Liver (tissue), 9 donors: ENCODE results near the gene UTF1. TPM values are rescaled to one million over a fixed set of nuclear protein-coding genes. Genes with fewer than 3 reads are reported as not detected.

ENCODE experiments used
- DNase-seq: peaks from one replicate; pipeline ENCODE4 v3.0.0-alpha.2; 2017; ENCODE audit warnings: low spot score
- H3K27ac ChIP-seq, 2 donors: one replicate each; pipeline ENCODE4 v1.7.0; 2013; ENCODE audit warnings: inconsistent platforms in 2 of 2, low read length in 2 of 2, control low read depth in 1 of 2, low read depth in 1 of 2, mild to moderate bottlenecking in 1 of 2
- H3K27me3 ChIP-seq, 4 donors: one replicate each; pipeline versions ENCODE4 v1.6.1 to v1.7.0; 2013; ENCODE audit warnings: low read length in 3 of 4, inconsistent platforms in 1 of 4, mild to moderate bottlenecking in 1 of 4, moderate library complexity in 1 of 4; ENCODE audit not compliant: control insufficient read depth in 4 of 4, insufficient read depth in 4 of 4
- H3K36me3 ChIP-seq, 4 donors: one replicate each; pipeline versions ENCODE4 v1.6.1 to v1.7.0; 2013; ENCODE audit warnings: low read length in 3 of 4, mild to moderate bottlenecking in 3 of 4, low read depth in 1 of 4, moderate library complexity in 1 of 4; ENCODE audit not compliant: control insufficient read depth in 4 of 4, insufficient read depth in 3 of 4
- H3K4me1 ChIP-seq, 4 donors: one replicate each; pipeline versions ENCODE4 v1.6.1 to v1.7.0; 2013; ENCODE audit warnings: low read length in 3 of 4, mild to moderate bottlenecking in 3 of 4, moderate library complexity in 1 of 4; ENCODE audit not compliant: control insufficient read depth in 4 of 4, insufficient read depth in 4 of 4
- H3K4me3 ChIP-seq, 3 donors: one replicate each; pipeline versions ENCODE4 v1.6.1 to v1.7.0; 2013; ENCODE audit warnings: low read length in 3 of 3, control low read depth in 1 of 3, low read depth in 1 of 3, mild to moderate bottlenecking in 1 of 3
- H3K9ac ChIP-seq, 2 donors: one replicate each; pipeline ENCODE4 v1.7.0; 2013; ENCODE audit warnings: low read length in 2 of 2, mild to moderate bottlenecking in 2 of 2, moderate library complexity in 2 of 2, control low read depth in 1 of 2, low read depth in 1 of 2
- H3K9me3 ChIP-seq, 4 donors: one replicate each; pipeline versions ENCODE4 v1.6.1 to v1.7.0; 2013; ENCODE audit warnings: low read length in 3 of 4; ENCODE audit not compliant: control insufficient read depth in 4 of 4
- EGR1 ChIP-seq, 2 donors: IDR thresholded peaks; 2 replicates each; pipeline ENCODE4 v1.6.1; 2016 to 2018; ENCODE audit warnings: antibody characterized with exemption in 2 of 2, low read depth in 2 of 2
- FOXA1 ChIP-seq: IDR thresholded peaks from 2 replicates; pipeline ENCODE4 v1.6.1; 2016; ENCODE audit warnings: antibody characterized with exemption
- FOXA2 ChIP-seq: IDR thresholded peaks from 2 replicates; pipeline ENCODE4 v1.6.1; 2016; ENCODE audit warnings: antibody characterized with exemption
- GABPA ChIP-seq, 2 donors: IDR thresholded peaks in 1 of 2; conservative IDR thresholded peaks in 1 of 2; 2 replicates each; pipeline ENCODE4 v1.6.1; 2016; ENCODE audit warnings: antibody characterized with exemption in 2 of 2, mild to moderate bottlenecking in 1 of 2, moderate library complexity in 1 of 2
- HNF4A ChIP-seq, 2 donors: conservative IDR thresholded peaks; 2 replicates each; pipeline ENCODE4 v1.6.1; 2016; ENCODE audit warnings: antibody characterized with exemption in 2 of 2, mild to moderate bottlenecking in 2 of 2
- HNF4G ChIP-seq: IDR thresholded peaks from 2 replicates; pipeline ENCODE4 v1.6.1; 2016; ENCODE audit warnings: antibody characterized with exemption
- JUND ChIP-seq, 2 donors: IDR thresholded peaks; 2 replicates each; pipeline ENCODE4 v1.6.1; 2016; ENCODE audit warnings: antibody characterized with exemption in 2 of 2
- NR2F2 ChIP-seq: IDR thresholded peaks from 2 replicates; pipeline ENCODE4 v1.6.1; 2016; ENCODE audit warnings: antibody characterized with exemption
- RAD21 ChIP-seq, 2 donors: IDR thresholded peaks; 2 replicates each; pipeline ENCODE4 v1.6.1; 2016; ENCODE audit warnings: antibody characterized with exemption in 2 of 2, mild to moderate bottlenecking in 2 of 2
- RXRA ChIP-seq, 2 donors: IDR thresholded peaks; 2 replicates each; pipeline ENCODE4 v1.6.1; 2017 to 2018; ENCODE audit warnings: antibody characterized with exemption in 2 of 2, mild to moderate bottlenecking in 1 of 2
- SP1 ChIP-seq: IDR thresholded peaks from 2 replicates; pipeline ENCODE4 v1.6.1; 2018; ENCODE audit warnings: antibody characterized with exemption, mild to moderate bottlenecking
- TAF1 ChIP-seq: conservative IDR thresholded peaks from 2 replicates; pipeline ENCODE4 v1.6.1; 2016; ENCODE audit warnings: antibody characterized with exemption, mild to moderate bottlenecking
- WGBS: extraction: QIAGEN DNeasy Blood & Tissue Kit; methylation state at CpG from one replicate; pipeline ENCODE4 v1.1.7; 2013; 5-methylcytosine and 5-hydroxymethylcytosine counted together
- polyA plus RNA-seq, 2 donors: library from polyadenylated mRNA; stranded (reverse) in 1 of 2; unstranded in 1 of 2; fragments of 200-250 nt in 1 of 2; fragments of >200 nt in 1 of 2; fragmentation: Nextera tagmentation in 1 of 2; extraction: Ambion mirVana in 1 of 2; gene quantifications; one replicate each; pipeline versions ENCODE4 v1.2.1 to v1.2.3, GENCODE V29; 2013 to 2015
- total RNA-seq, 2 donors: library from RNA; depleted of rRNA; stranded (reverse); fragments of >200 nt; gene quantifications; one replicate each; pipeline ENCODE4 v1.2.3, GENCODE V29; 2014
- TF ChIP-seq, protein P1 (sequence below): IDR thresholded peaks from 2 replicates; pipeline ENCODE4 v1.6.1; 2016; ENCODE audit warnings: antibody characterized with exemption, mild to moderate bottlenecking
- TF ChIP-seq, protein P2 (sequence below): IDR thresholded peaks from 2 replicates; pipeline ENCODE4 v1.6.1; 2016; ENCODE audit warnings: antibody characterized with exemption
- TF ChIP-seq, protein P3 (sequence below): IDR thresholded peaks from 2 replicates; pipeline ENCODE4 v1.6.1; 2016; ENCODE audit warnings: antibody characterized with exemption
- TF ChIP-seq, protein P4 (sequence below): fragments of 150-350 bp; IDR thresholded peaks from 2 replicates; pipeline ENCODE4 v1.5.1; 2017; ENCODE audit warnings: improper control_type of control experiment, low read depth, low read length; ENCODE audit not compliant: missing input control
- TF ChIP-seq, protein P5 (sequence below): IDR thresholded peaks from 2 replicates; pipeline ENCODE4 v1.6.1; 2016; ENCODE audit warnings: antibody characterized with exemption
- donor health status: healthy.
- donor health status: healthy.
- donor health status: healthy.
- donor health status: healthy.
- donor health status: healthy.

The UTF1 gene
- total and polyA plus RNA-seq, 4 donors: not detected

DNA sequence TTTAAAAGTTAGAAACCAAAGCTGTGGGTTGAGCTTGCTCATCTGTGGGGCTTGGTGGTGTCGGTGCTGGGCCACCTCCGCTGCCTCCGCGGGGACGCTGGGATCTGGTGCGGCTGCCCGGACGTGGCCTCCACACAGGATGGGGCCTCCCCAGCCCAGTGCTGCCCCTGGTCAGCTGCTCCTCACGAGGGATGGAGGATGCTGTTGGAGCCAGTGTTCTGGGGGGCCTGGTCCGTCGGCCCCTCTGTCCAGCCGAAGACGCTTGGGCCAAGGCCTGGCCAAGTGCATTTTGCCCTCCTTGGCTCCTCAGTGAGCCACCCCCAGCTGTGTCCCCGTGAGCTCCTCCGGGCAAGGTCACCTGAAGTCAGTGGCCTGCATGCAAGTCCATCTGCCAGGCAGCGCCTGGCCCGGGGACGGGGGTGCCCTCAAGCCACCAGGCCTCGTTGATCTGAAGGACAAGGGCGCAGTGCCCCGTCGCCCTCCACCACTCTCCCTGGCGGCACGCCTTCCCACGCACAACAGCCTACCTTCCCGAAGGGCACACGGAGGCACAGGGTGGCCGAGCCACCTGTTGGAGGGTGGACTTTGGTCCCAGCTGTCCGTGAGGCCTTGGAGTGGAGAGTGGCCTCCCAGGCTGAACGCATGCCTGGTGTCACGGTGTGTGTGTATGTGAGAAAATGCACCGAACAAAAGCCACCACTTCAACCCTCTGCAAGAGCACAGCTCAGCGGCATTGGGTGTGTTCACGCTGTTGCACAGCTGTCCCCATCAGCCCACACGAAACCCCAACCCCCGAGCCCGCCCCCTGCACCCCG is 42.7 kb upstream of the UTF1 start (continued):
- TF ChIP-seq, protein P1, sequence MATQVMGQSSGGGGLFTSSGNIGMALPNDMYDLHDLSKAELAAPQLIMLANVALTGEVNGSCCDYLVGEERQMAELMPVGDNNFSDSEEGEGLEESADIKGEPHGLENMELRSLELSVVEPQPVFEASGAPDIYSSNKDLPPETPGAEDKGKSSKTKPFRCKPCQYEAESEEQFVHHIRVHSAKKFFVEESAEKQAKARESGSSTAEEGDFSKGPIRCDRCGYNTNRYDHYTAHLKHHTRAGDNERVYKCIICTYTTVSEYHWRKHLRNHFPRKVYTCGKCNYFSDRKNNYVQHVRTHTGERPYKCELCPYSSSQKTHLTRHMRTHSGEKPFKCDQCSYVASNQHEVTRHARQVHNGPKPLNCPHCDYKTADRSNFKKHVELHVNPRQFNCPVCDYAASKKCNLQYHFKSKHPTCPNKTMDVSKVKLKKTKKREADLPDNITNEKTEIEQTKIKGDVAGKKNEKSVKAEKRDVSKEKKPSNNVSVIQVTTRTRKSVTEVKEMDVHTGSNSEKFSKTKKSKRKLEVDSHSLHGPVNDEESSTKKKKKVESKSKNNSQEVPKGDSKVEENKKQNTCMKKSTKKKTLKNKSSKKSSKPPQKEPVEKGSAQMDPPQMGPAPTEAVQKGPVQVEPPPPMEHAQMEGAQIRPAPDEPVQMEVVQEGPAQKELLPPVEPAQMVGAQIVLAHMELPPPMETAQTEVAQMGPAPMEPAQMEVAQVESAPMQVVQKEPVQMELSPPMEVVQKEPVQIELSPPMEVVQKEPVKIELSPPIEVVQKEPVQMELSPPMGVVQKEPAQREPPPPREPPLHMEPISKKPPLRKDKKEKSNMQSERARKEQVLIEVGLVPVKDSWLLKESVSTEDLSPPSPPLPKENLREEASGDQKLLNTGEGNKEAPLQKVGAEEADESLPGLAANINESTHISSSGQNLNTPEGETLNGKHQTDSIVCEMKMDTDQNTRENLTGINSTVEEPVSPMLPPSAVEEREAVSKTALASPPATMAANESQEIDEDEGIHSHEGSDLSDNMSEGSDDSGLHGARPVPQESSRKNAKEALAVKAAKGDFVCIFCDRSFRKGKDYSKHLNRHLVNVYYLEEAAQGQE: no peak
- TF ChIP-seq SP1 (no peak), JUND (IDR thresholded peaks at IDR 0.05) (no peak), RXRA (IDR thresholded peaks at IDR 0.05) (no peak)

DNA sequence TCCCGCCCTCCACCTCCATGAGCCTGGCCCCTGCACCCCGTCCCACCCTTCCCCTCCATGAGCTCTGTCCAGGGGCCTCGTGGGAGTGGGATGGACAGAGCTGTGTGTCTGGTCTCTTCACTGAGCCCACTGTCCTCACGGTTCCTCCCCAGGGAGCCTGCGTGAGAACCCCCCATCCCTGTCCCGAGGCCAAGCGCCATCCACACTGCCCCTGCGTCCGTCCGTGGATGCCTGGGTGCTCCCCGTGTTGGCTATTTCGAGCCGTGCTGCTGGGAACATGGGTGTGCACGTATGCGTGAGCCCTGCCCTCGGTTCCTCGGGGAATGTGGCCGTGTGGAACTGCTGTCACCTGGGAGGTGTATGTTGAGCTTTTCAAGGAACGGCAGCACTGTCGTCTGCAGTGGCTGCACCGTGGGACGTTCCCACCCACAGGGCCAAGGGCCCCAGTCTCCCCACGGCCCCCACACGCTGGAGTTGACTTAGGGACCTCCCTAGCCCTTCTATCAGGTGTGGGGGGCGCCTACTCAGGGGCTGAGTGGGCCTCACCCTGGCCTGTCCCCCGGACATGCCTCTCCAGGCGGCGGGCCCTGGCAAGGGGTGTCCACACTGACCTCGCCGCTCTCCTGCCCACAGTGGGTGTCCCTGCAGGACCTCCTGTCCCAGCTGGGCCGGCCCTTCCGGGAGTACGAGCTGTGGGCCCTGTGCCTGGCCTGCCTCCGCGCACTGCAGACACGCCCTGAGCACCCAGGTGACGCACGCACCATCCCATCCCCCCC is 41.9 kb upstream of the UTF1 start:
- Histone ChIP-seq H3K27ac (no peak overlapping the region), H3K4me1 (no peaks in the 10 kb centered on the region), H3K36me3 (peaks cover 0 to 5% (median 0%) of the 10 kb centered on the region in 4 donors), H3K9ac (no peak overlapping the region), H3K4me3 (no peak overlapping the region), H3K9me3 (no peaks in the 10 kb centered on the region), H3K27me3 (no peaks in the 10 kb centered on the region)
- TF ChIP-seq GABPA (IDR thresholded peaks at IDR 0.05 in 1 of 2, conservative IDR thresholded peaks at IDR 0.05 in 1 of 2) (no peak), TAF1 (no peak), FOXA1 (no peak)
- TF ChIP-seq, protein P2, sequence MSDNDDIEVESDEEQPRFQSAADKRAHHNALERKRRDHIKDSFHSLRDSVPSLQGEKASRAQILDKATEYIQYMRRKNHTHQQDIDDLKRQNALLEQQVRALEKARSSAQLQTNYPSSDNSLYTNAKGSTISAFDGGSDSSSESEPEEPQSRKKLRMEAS: no peak
- WGBS: 88% methylated on average over 38 of the region's 38 CpGs
- DNase-seq: no peak

DNA sequence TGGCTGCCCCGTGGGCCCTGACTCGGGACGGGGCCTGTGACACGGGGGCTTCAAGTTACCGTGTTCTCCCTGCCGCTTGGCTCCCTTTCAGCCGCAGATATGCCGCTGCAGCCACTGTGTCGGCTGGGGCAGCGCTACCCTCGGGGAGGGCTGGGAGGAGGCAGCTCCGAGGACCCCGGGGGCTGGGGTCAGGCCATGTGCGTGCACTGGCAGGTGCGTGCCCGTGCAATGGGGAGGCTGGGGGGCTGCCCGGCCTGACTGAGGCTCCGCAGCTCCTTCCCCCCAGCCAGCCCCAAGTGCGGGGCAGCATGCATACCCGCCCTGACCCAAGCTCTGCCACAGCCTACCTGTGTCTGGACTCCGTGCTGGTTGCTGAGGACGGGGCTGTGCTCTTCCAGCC is 40.8 kb upstream of the UTF1 start:
- Histone ChIP-seq H3K4me3 (no peak overlapping the region), H3K27ac (no peak overlapping the region), H3K9me3 (no peaks in the 10 kb centered on the region), H3K9ac (no peak overlapping the region), H3K36me3 (peaks cover 0 to 5% (median 0%) of the 10 kb centered on the region in 4 donors), H3K27me3 (no peaks in the 10 kb centered on the region), H3K4me1 (no peaks in the 10 kb centered on the region)
- WGBS: 91% methylated on average over 22 of the region's 22 CpGs
- no peak for DNase-seq
- no peak for TF ChIP-seq HNF4A (conservative IDR thresholded peaks at IDR 0.05)
- TF ChIP-seq, protein P2: no peak
- TF ChIP-seq, protein P3, sequence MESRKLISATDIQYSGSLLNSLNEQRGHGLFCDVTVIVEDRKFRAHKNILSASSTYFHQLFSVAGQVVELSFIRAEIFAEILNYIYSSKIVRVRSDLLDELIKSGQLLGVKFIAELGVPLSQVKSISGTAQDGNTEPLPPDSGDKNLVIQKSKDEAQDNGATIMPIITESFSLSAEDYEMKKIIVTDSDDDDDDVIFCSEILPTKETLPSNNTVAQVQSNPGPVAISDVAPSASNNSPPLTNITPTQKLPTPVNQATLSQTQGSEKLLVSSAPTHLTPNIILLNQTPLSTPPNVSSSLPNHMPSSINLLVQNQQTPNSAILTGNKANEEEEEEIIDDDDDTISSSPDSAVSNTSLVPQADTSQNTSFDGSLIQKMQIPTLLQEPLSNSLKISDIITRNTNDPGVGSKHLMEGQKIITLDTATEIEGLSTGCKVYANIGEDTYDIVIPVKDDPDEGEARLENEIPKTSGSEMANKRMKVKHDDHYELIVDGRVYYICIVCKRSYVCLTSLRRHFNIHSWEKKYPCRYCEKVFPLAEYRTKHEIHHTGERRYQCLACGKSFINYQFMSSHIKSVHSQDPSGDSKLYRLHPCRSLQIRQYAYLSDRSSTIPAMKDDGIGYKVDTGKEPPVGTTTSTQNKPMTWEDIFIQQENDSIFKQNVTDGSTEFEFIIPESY: no peak
- TF ChIP-seq RXRA (IDR thresholded peaks at IDR 0.05): no peak
- no peak for TF ChIP-seq EGR1 (IDR thresholded peaks at IDR 0.05; ENCODE audit: low read depth in 2 of 2)
- TF ChIP-seq NR2F2: no peak
- no peak for TF ChIP-seq TAF1
- TF ChIP-seq FOXA2: no peak
- TF ChIP-seq, protein P4, sequence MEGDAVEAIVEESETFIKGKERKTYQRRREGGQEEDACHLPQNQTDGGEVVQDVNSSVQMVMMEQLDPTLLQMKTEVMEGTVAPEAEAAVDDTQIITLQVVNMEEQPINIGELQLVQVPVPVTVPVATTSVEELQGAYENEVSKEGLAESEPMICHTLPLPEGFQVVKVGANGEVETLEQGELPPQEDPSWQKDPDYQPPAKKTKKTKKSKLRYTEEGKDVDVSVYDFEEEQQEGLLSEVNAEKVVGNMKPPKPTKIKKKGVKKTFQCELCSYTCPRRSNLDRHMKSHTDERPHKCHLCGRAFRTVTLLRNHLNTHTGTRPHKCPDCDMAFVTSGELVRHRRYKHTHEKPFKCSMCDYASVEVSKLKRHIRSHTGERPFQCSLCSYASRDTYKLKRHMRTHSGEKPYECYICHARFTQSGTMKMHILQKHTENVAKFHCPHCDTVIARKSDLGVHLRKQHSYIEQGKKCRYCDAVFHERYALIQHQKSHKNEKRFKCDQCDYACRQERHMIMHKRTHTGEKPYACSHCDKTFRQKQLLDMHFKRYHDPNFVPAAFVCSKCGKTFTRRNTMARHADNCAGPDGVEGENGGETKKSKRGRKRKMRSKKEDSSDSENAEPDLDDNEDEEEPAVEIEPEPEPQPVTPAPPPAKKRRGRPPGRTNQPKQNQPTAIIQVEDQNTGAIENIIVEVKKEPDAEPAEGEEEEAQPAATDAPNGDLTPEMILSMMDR: no peak
- TF ChIP-seq SP1: no peak
- TF ChIP-seq RAD21 (IDR thresholded peaks at IDR 0.05): no peak
- no peak for TF ChIP-seq HNF4G
- TF ChIP-seq, protein P5, sequence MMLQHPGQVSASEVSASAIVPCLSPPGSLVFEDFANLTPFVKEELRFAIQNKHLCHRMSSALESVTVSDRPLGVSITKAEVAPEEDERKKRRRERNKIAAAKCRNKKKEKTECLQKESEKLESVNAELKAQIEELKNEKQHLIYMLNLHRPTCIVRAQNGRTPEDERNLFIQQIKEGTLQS: no peak
- no peak for TF ChIP-seq FOXA1
